Ectodermal cell (in vitro differentiated cells): ENCODE measurements around the gene IRF1.

Experiments used
- H3K27ac ChIP-seq: 2 replicates; pipeline ENCODE4 v1.7.0; 2013; ENCODE audit warnings: mild to moderate bottlenecking, low read depth, low read length; ENCODE audit not compliant: insufficient read depth, poor library complexity, severe bottlenecking
- H3K27me3 ChIP-seq: 2 replicates; pipeline ENCODE4 v1.7.0; 2013; ENCODE audit warnings: mild to moderate bottlenecking, low read length; ENCODE audit not compliant: insufficient read depth, control insufficient read depth, poor library complexity, severe bottlenecking
- H3K36me3 ChIP-seq: one replicate; pipeline ENCODE4 v1.7.0; 2013; ENCODE audit warnings: low read length; ENCODE audit not compliant: control insufficient read depth, insufficient read depth
- H3K4me1 ChIP-seq: one replicate; pipeline ENCODE4 v1.7.0; 2013; ENCODE audit warnings: low read length; ENCODE audit not compliant: control insufficient read depth, insufficient read depth
- H3K4me3 ChIP-seq: 2 replicates; pipeline ENCODE4 v1.7.0; 2013; ENCODE audit warnings: low read depth, low read length, control low read depth; ENCODE audit not compliant: insufficient read depth
- H3K9me3 ChIP-seq: 2 replicates; pipeline ENCODE4 v1.7.0; 2013; ENCODE audit warnings: mild to moderate bottlenecking, low read length, moderate library complexity; ENCODE audit not compliant: control insufficient read depth
- WGBS, 2 experiments: methylation state at CpG; one replicate each; pipeline ENCODE4 v1.1.7; 2013; ENCODE audit warnings: missing lambda C conversion rate in 2 of 2; 5-methylcytosine and 5-hydroxymethylcytosine counted together

IRF1 gene

DNA sequence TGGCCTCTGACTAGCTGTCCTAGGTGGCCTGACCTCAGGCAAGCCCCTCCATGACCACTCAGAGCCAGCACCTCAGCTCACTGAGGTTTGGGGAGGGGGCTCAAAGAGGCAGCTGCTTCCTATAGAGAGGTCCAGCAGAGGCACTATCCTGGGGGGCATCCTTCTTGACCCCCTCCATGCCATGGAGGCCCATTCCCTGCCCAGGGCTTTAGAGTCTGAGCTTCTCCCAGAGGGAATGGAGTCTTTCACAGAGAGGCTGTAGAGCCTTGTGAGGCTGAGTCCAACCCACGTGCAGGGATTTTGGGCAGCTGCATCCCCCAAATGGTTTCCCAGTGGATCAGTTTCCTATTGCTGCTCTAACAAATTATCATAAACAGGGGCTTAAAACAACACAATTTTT is 16.9 kb downstream of the IRF1 start:
- Histone ChIP-seq H3K27ac (no peak overlapping the region), H3K36me3 (no peaks in the 10 kb centered on the region), H3K4me3 (no peak overlapping the region), H3K9me3 (no peaks in the 10 kb centered on the region), H3K4me1 (no peaks in the 10 kb centered on the region), H3K27me3 (no peaks in the 10 kb centered on the region)
- 78 to 96% methylated on average over 1 of the region's 1 CpG for WGBS, 2 experiments

DNA sequence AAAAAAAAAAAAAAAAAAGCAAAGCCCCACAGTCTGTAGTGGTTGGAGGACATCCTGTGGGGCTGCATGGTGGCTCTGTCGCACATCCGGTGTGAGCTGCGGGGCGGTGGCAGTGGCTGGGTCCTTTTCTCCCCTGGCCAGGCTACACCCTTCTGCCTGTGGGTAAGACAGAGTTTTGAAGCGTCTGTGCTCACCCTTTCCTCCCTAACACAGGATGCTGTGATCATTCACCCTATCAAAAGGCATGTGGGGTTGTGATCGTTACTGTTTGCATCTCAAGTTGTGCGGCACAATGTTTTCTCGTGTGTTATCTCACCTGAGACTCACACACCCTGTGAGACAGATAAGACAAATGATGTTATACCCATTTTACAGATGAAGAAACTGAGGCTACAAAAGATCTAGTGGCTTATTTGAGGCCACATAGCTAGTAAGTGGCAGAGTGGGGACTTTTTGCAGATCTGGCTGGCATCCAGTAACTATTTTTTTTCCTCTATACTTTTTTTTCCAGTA is 17.5 kb downstream of the IRF1 start:
- no peaks in the 10 kb centered on the region for H3K9me3 ChIP-seq
- no peaks in the 10 kb centered on the region for H3K4me1 ChIP-seq
- no peak overlapping the region for H3K27ac ChIP-seq
- no peak overlapping the region for H3K4me3 ChIP-seq
- H3K36me3 ChIP-seq = no peaks in the 10 kb centered on the region
- no peaks in the 10 kb centered on the region for H3K27me3 ChIP-seq
- WGBS, 2 experiments = 92 to 93% methylated on average over 8 of the region's 8 CpGs

DNA sequence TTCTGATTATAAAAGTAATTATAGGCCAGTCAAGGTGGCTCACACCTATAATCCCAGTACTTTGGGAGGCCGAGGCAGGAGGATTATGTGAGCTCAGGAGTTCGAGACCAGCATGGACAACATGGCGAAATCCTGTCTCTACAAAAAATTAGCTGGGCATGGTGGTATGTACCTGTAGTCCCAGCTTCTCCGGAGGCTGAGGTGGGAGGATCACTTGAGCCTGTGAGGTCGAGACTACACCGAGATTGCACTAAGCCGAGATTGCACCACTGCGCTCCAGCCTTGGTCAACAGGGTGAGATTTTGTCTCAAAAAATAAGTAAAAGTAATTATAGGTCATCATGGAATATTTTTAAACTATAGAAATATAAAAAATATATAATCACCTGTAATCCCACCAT is 18.1 kb downstream of the IRF1 start:
- Histone ChIP-seq H3K27me3 (no peaks in the 10 kb centered on the region), H3K9me3 (no peaks in the 10 kb centered on the region), H3K4me1 (no peaks in the 10 kb centered on the region), H3K27ac (no peak overlapping the region), H3K4me3 (no peak overlapping the region), H3K36me3 (no peaks in the 10 kb centered on the region)
- WGBS, 2 experiments = 91 to 94% methylated on average over 8 of the region's 8 CpGs

DNA sequence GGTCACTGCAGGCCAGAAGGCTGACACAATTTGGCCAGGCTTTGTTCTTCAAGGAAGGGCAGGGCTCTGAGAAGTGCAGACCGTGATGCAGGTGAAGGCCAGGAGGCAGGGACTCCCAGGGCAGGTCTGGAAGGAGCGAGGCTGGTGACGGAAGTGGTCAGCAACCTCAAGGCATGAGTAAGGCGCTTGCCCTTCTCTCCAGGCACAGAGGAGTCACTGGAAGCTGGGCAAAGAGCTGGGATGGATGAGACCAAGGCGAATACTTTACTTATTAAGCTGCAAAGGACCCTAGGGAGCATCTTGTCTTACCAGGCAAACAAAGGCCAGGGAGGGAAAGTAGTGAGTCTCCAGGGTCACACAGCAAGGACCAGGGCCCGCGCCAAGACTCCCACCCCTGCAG is 18.6 kb downstream of the IRF1 start:
- Histone ChIP-seq H3K4me3 (no peak overlapping the region), H3K4me1 (no peaks in the 10 kb centered on the region)

DNA sequence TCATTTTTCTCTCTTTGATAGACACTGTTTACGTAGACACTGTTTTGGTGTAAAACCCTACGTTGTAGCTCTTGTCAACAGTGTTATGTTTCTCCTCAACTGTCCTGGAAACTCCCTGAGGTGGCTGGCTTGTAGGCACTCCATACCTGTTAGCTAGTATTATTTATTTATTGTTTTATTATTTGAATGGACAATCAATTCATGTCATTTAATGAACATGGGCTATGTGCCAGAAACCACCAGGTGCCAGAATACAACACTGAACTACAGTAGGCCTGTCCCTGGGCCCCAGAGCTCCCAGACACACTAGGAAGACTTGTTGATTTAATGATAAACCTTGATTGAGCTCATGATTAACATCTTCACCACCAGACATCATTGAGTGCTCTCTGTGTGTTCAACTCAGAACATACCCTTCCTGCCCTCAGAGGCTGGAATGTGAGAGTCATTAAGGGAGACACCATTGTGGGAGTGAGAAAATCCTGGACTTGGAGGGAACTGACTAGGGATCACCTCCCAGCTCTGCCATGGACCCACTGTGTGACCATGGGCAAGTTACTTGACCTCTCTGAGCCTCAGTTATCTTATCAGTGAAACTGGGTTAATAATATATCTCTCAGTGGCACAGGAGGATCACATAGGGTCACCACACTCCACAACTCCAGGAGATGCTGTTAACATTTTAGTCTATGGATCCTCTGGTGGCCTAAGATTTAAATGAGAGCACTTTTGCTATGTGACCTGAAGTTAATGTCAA is 19.2 kb downstream of the IRF1 start:
- Histone ChIP-seq H3K27ac (no peak overlapping the region), H3K36me3 (no peaks in the 10 kb centered on the region), H3K4me1 (no peaks in the 10 kb centered on the region), H3K4me3 (no peak overlapping the region), H3K9me3 (no peaks in the 10 kb centered on the region), H3K27me3 (no peaks in the 10 kb centered on the region)
- WGBS, 2 experiments = 91 to 100% methylated on average over 2 of the region's 2 CpGs

More for the DNA sequence above, 18.6 kb downstream of the IRF1 start:
- Histone ChIP-seq H3K9me3 (no peaks in the 10 kb centered on the region), H3K36me3 (no peaks in the 10 kb centered on the region), H3K27ac (no peak overlapping the region), H3K27me3 (no peaks in the 10 kb centered on the region)
- WGBS, 2 experiments = 89 to 91% methylated on average over 7 of the region's 7 CpGs

DNA sequence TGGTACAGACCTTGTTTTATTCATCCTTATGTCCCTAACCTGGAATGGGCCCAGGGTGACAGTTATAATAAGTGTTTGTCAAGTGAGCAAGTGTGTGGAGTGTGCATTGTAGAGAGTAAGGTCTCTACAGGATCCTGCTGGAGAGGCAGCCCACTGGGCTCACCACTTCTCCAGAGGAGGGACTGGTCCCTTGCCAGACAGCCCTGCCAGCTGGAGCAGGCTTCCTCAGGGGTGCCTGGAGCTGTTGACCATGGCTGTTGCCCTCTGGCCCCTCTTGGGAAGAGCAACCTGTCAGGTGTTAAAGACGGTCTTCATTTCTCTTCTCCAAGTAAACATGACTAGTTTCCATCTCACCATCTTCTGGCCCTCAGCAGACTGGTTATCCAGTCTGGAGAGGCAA is 20.0 kb downstream of the IRF1 start:
- WGBS, 2 experiments = 91 to 96% methylated on average over 1 of the region's 1 CpG
- no peak overlapping the region for H3K27ac ChIP-seq
- H3K27me3 ChIP-seq = no peaks in the 10 kb centered on the region
- no peaks in the 10 kb centered on the region for H3K9me3 ChIP-seq
- no peaks in the 10 kb centered on the region for H3K4me1 ChIP-seq
- H3K4me3 ChIP-seq = no peak overlapping the region
- no peaks in the 10 kb centered on the region for H3K36me3 ChIP-seq

DNA sequence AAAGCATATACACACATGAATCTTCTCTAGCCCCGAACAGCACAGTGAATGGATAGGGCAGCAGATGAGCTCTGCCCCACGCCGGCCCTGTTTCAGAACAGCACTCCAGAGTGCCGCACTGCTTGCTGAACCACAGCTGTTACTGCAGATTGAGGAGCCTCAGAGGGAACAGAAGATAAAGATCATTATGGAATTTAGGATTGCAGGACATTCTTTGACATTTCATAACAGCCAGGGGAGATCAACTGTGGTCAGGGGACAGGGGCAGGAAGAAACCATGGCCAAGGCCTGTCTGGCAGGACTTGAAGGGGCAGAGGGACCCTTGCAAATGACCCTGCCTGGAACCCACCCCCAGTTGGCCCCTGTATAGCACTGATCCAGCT is 20.6 kb downstream of the IRF1 start:
- H3K36me3 ChIP-seq = no peaks in the 10 kb centered on the region
- H3K27ac ChIP-seq = no peak overlapping the region
- H3K4me1 ChIP-seq = peaks cover 3% of the 10 kb centered on the region
- H3K27me3 ChIP-seq = no peaks in the 10 kb centered on the region
- WGBS, 2 experiments = 82 to 84% methylated on average over 4 of the region's 4 CpGs
- H3K4me3 ChIP-seq = no peak overlapping the region
- H3K9me3 ChIP-seq = no peaks in the 10 kb centered on the region

DNA sequence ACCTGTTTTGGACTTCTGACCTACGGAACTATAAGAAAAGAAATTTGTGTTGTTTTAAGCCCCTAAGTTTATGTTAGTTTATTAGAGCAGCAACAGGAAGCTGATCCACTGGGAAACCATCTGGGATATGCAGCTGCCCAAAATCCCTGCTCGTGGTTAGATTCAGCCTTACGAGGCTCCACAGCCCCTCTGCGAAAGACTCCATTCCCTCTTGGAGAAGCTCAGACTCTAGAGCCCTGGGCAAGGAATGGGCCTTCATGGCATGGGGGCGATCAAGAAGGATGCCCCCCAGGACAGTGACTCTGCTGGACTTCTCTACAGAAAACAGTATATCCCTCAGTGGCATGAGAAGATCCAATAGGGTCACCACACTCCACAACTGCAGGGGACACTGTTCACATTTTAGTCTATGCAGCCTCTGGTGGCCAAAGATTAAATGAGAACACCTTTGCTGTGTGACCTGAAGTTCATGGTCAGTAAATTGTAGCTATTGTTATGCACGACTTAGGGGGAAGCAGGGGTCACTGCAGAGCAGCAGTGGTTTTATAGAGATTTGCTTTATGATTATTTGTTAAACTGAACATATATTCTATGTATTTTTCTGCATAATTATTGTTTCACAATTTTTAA is 21.1 kb downstream of the IRF1 start:
- H3K27ac ChIP-seq = no peak overlapping the region

DNA sequence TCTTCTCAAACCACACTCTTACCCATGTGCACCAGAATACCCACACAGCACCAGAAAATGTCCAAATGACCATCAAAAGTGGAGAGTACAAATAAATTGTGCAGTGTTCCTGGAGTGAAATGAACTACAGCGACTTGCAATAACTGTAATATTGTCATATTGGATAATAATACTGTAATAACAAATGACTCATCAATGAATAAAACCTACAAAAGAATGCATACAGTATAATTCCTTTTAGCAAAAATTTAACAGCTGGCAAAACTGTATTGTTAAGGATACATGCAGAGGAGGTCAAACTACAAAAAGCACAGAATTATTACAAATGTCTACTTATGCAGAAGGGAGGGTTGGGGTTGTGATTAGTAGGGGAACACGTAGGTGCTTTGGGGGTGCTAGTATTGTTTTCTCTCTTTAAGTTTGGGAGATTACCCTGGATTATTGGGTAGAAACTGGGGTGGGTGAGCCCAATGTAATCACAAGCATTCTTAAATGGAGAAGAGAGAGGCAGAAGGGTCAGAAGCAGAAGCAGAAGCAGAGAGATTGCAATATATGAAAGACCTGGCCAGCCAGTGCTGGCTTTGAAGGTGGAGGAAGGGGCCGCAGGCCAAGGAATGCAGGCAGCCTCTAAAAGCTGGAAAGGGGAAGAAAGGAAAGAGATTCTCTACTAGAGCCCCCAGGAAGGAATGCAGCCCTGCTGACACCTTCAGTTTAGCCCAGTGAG is 21.8 kb downstream of the IRF1 start:
- Histone ChIP-seq H3K36me3 (no peaks in the 10 kb centered on the region), H3K27ac (no peak overlapping the region), H3K27me3 (no peaks in the 10 kb centered on the region), H3K4me3 (no peak overlapping the region), H3K4me1 (peaks cover 14% of the 10 kb centered on the region), H3K9me3 (no peaks in the 10 kb centered on the region)
- WGBS, 2 experiments = 87 to 92% methylated on average over 2 of the region's 3 CpGs

More for the DNA sequence above, 21.1 kb downstream of the IRF1 start:
- Histone ChIP-seq H3K4me3 (no peak overlapping the region), H3K9me3 (no peaks in the 10 kb centered on the region), H3K27me3 (no peaks in the 10 kb centered on the region), H3K4me1 (peaks cover 8% of the 10 kb centered on the region), H3K36me3 (no peaks in the 10 kb centered on the region)
- WGBS, 2 experiments = 92 to 93% methylated on average over 6 of the region's 6 CpGs

DNA sequence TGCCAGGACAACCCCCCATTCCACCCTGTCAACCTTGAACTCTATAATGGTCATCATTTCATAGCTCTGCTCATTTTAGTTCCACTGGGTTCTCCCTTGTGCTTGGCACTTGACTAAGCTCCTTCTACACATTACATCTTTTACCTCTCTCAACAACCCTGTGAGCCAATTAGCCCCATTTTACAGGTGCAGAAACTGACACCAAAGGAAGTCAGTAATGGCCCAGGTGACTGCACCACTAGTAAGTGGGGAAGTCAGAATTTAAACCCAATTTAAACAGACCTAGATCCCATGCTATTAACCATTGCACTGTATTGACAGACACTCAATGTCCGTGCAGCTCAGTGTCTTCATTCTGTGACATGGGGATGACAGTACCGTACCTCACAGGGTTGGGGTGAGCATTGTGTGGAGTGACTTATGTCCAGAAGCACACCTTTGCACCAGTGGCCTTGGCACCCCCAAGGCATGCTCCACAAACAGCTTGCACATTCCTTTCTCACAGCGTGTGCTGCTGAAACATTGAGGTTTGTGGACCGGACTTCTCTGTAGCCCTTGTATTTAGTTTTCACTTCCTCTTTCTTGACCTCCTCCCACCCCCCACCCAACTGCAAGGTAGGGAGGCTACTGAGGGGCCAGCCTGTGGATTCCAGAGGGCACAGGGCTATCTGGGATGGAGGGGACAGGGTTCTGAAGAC is 23.1 kb downstream of the IRF1 start:
- Histone ChIP-seq H3K36me3 (no peaks in the 10 kb centered on the region), H3K9me3 (no peaks in the 10 kb centered on the region), H3K4me1 (peaks cover 15% of the 10 kb centered on the region), H3K27ac (no peak overlapping the region), H3K27me3 (no peaks in the 10 kb centered on the region), H3K4me3 (no peak overlapping the region)
- 86 to 94% methylated on average over 4 of the region's 4 CpGs for WGBS, 2 experiments
